ENCODE measurements around the gene CEP170B.
"Not testable (repeated sequence)": the region's sequence is repeated elsewhere in the genome, so short reads cannot be mapped to it uniquely, and the experiment has no call there.

Gene CEP170B

GRCh38 chr14:104933746-104934733, 69.0 kb downstream of the CEP170B start:
- DNase-seq, result no peak

GRCh38 chr14:104935026-104935650, 70.1 kb downstream of the CEP170B start:
- DNase-seq, result no peak

GRCh38 chr14:104935955-104936354, 70.9 kb downstream of the CEP170B start:
- DNase-seq, result no peak

- no peak for DNase-seq
Measured at GRCh38 chr14:104936361-104937155, 71.5 kb downstream of the CEP170B start.

- DNase-seq, result no peak
Measured at GRCh38 chr14:104937161-104937560, 72.1 kb downstream of the CEP170B start.

GRCh38 chr14:104937694-104938365, 72.8 kb downstream of the CEP170B start:
- no peak for DNase-seq

- DNase-seq, result no peak
Measured at GRCh38 chr14:104938436-104938835, 73.4 kb downstream of the CEP170B start.

GRCh38 chr14:104938960-104939359, 73.9 kb downstream of the CEP170B start:
- no peak for DNase-seq

GRCh38 chr14:104939666-104940410, 74.8 kb downstream of the CEP170B start:
- DNase-seq, result no peak

GRCh38 chr14:104940526-104941150, 75.6 kb downstream of the CEP170B start:
- DNase-seq, result no peak

- no peak for DNase-seq
Measured at GRCh38 chr14:104941508-104942365, 76.7 kb downstream of the CEP170B start.

- DNase-seq, result no peak
Measured at GRCh38 chr14:104942586-104942985, 77.5 kb downstream of the CEP170B start.

- DNase-seq, result not testable (repeated sequence)
Measured at GRCh38 chr14:104943216-104944015, 78.3 kb downstream of the CEP170B start.

- not testable (repeated sequence) for DNase-seq
Measured at GRCh38 chr14:104944016-104944308, 78.9 kb downstream of the CEP170B start.

- DNase-seq, result not testable (repeated sequence)
Measured at GRCh38 chr14:104944436-104945205, 79.6 kb downstream of the CEP170B start.

- not testable (repeated sequence) for DNase-seq
Measured at GRCh38 chr14:104945266-104945665, 80.2 kb downstream of the CEP170B start.
